A673 (cell line): Measurements from ENCODE around the gene TPH2.

ENCODE experiments used
- EZH2 ChIP-seq: fragments of 200-600 bp; sonication (generic); IDR thresholded peaks from 2 replicates; pipeline ENCODE4 v1.6.1; 2017; ENCODE audit warnings: borderline replicate concordance, low read depth, mild to moderate bottlenecking, mixed read lengths, antibody characterized with exemption, low read length; ENCODE audit not compliant: poor library complexity, severe bottlenecking
- TF ChIP-seq, protein P1 (sequence below): fragments of 300-800, 200-600 bp; sonication (generic); conservative IDR thresholded peaks from 2 replicates; pipeline ENCODE4 v1.5.1; 2017; ENCODE audit warnings: low read depth, mild to moderate bottlenecking, antibody characterized with exemption, low read length, moderate library complexity, mixed read lengths

DNA sequence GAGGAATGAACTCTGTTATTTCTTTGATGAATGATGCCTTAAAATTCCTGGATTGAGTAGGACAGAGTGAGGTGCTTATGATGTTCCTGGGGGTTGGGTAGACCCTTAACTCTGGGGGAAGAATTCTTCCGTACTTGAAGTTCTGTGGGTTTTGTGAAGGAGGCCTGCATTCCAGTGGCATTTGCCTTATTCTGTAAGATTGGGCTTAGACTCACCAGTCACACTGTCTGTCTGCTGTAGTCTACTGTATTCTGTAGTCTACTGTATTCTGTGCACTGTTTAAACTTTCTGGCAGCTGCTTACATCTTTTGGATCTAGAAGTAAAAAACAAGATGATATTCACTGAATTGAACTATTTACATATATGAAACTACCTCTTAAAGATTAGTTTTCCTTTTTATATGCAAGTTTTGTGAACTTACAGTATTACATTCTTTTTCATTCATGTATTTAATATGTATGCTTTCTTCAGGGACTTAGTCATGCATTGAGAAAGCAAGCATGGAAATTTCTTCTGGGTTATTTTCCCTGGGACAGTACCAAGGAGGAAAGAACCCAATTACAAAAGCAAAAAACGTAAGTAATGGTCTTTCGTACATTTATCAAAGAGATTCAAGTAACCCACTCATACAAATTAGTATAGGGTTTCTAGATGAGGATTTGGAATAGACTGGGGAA lies 42.3 kb upstream of the TPH2 start:
- TF ChIP-seq, protein P1, sequence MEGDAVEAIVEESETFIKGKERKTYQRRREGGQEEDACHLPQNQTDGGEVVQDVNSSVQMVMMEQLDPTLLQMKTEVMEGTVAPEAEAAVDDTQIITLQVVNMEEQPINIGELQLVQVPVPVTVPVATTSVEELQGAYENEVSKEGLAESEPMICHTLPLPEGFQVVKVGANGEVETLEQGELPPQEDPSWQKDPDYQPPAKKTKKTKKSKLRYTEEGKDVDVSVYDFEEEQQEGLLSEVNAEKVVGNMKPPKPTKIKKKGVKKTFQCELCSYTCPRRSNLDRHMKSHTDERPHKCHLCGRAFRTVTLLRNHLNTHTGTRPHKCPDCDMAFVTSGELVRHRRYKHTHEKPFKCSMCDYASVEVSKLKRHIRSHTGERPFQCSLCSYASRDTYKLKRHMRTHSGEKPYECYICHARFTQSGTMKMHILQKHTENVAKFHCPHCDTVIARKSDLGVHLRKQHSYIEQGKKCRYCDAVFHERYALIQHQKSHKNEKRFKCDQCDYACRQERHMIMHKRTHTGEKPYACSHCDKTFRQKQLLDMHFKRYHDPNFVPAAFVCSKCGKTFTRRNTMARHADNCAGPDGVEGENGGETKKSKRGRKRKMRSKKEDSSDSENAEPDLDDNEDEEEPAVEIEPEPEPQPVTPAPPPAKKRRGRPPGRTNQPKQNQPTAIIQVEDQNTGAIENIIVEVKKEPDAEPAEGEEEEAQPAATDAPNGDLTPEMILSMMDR: no peak
- no peak for TF ChIP-seq EZH2
